Measurements from ENCODE around the gene EMX2.

The EMX2 gene

GRCh38 chr10:117532451-117533107 lies 10.0 kb upstream of the EMX2 start:
- FAIRE-seq = no peak

DNA sequence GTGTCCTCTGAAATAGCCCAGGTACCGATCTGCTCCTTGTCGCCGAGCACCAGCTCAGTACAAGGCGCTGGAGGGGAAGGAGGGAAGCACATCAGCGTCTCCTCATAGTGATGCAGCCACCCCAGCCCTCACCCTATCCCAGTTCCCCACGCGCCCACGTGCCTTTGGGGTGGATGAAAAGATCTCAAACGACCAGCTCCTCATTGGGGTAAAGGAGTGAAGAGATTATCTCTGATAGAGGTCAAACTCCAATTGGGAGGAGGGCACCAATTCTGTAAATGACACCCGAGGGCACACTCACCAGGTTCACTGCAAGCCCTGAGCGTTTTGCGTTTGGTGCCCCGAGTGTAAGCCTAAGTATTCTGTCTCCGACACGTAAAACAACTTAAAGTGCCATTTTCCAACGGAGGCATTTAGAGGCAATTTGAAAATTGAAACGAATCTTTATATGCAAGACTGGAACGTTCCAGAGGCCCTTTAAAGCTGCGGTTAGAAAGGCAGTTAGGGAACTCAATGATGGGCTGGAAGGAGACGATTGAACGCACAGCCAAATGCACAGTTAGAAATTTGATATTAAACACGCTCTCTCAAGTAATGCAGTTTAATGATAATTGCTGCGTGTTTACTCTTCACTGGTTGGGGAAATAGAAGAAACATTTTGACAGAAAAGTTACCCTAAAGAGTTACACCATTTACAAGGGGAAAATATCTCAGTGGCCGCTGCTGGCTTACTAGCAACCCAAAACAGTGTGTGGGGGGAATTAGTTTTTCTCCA lies 8.9 kb upstream of the EMX2 start:
- FAIRE-seq = no peak

DNA sequence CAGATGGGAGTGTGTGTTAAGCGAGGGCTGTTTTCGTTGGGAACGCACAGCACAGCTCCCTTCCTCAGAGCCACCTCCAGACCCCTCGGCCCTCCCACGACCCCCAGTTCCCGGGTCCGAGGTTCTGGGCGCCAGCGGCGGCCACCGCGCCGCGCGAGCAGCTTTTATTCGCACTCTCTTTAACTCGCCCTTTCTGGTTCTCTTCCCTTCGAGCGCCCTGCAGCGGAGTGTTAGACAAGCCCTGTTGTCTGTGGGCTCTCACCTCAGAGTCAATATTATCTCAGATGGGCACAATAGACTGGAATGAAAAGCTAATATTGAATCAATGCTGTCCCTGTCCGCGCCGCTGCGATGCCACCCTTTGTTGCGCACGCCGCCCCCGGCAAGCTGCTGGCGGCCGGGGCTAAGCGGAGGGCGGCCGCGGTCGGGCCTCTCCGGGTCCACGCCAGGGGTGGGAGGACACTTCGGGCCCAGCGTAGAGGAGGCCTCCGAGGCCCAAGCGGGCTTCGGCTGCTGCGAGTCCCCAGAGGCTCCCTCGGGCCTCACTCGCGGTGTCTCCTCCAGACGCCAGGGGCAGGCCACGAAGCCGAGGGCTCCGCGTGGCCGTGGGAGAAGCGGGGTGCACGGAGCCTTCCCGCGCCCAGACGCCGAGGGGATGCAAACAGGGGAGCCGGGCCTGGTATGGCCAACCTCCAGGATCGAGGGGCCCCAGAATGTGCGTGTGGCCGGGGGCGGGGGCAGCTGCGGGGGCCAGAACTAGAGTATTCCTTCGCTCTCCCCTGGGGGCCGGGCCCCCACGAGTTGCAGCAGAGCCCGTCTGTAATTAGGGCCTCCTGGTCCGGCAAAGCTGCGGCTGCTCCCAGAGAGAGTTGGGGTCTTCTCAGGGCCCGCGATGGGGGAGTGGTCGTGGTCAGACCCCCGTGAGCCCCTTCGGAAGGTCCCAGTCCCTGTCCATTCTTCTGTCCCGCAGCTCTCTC lies 7.9 kb upstream of the EMX2 start:
- FAIRE-seq = no peak

DNA sequence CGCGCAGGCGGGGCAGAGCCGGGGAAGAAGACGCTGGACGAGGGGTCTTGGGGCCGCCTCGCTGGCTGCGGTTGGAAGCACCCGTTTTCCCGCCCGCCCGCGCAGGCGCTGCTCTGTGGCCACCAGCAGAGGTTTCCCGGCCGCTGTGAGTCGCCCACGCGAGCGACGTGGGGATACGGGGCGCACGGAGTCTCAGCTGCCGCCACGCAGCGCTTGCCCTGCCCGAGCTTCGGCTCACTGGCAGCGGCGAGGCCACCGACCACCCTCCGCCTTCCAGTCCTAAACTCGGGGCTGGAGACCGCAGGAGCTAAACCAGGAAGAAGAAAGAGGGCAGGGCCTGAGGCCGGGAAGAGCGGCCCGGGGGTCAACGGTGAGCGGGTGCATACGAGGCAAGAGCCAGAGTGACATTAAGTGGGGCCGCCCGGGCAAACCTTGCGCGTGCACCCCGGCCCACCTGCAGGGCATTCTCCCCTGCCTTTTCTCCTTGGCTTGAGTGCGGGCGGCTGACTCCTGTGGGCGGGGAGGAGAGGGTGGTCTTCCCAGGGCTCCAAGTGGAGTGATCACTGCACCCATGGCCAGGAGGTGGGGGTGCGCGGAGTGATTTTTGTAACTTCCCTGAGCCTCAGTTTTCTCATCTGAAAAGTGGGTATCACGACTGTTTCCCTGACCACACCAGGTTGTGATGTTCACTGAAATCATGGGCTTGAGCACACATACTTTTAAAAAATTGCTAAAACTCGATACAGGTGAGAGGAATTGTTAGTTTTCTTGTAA lies 7.1 kb upstream of the EMX2 start:
- FAIRE-seq = no peak

DNA sequence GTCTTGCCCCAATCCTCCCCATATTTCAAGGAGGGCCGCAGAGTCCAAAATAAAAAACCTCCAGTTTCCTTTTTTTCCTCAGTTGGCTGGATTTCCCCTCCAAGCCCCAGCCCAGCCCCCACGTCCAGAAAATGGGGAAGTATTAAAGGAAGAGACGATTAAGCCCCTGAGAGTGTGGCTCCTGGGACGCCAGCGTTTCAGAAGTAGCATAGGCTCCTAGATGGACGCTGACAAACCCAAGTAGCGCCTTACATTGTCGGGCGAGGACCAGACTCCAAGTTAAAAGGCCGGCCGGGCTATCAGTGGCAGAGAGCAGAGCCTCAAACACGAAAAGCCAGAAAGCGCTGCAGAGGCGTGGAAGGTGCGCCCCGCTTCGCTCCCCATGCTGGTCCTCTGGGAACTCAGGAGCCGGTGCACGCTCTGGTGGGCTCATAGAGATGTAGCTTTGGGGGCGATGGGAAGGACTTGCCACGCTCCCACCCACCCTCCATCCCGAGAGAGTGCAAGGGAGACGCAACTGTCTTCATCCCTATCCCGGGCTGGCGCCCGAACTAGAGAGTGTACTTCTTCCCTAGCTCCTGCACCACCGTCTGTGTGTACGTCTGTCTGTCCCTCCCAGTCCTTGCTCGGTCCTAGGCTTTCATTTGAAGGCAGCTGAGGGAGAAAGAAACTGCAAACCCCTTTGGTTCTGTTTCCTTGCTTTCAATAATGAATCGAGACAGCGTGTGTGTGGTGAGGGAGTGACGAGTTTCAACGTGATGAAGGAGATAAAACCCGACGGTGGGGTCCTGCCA lies 6.3 kb upstream of the EMX2 start:
- no peak for FAIRE-seq

DNA sequence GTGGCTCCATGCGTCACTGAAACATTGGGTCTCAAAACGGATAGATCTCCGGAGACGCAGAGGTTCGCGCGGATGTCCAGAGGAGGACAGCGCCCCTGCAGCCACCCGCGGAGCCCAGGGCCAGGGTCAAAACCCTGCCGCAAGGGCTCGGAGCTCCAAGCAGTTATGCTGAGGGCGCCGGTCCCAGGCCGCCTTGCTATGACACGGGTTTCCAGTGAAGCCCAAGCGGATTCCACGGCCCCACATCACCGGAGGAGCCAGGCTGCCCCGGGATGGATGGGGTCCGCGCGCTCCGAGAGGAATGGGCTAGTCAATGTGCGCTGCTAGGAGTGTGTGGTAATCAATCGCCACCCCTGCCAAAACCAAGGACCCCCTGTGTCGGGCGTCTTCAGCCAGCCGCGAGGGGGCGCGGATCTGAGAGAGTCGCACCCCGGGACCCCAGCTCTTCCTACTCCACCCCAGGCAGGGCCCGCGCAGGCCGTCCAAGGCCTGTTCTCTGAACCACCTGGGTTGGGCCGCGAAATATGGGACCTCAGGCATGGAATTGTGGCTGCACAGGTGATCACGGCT lies 5.6 kb upstream of the EMX2 start:
- no peak for FAIRE-seq

- FAIRE-seq = no peak
Measured at GRCh38 chr10:117537436-117537903, 5.1 kb upstream of the EMX2 start.

DNA sequence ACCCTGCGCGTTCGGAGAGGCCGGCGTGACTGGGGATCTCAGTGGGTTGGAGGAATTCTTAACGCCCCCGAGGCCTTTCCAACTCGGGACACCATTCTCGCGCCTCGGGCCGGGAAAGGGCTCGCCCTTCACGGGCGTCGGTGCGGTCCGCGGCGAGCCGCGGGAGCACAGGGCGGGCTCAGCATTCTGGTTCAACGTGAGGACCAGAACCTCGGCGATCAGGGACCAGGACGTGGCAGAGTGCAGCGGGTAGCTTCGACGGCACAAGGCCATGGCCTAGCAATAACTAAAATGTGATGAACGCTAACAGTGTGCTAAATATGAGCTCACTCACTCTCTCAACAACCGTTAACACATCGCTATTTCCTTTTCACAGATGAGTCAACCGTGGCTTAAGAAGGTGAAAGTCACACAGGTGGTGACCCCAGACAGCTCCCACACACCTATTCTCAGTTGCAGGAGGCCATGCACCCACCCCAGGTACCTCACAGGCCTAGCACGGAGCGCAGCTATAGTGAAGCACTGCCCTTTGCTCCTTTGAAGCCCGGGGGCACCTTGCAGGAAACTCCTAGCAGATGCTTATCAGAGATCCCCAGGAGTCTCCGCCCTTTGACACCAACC lies 4.5 kb upstream of the EMX2 start:
- no peak for FAIRE-seq

DNA sequence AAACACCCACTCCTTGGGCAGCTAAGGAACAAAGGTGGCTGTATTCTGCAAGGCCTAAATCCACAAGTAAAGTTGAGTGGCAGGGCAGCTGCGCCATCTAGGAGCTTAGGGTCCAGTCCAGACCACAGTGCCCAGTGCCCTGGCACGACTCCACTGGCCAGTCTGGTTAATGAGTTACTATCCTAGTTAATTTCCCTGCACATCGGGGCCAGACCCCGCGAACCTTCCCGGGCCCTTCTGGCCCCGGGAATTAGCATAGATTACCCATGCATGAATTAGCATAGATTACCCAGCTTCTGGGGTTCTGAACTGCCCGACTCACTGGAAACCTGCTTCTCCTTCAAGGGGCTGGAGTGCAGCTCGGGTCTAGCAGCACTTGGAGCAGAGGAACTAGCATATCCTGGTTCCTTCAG lies 3.2 kb upstream of the EMX2 start:
- no peak for FAIRE-seq

- no peak for FAIRE-seq
Measured at GRCh38 chr10:117539903-117540639, 2.5 kb upstream of the EMX2 start.

- FAIRE-seq = no peak
Measured at GRCh38 chr10:117540640-117541404, 1.7 kb upstream of the EMX2 start.

- no peak for FAIRE-seq
Measured at GRCh38 chr10:117541405-117541908, 1.1 kb upstream of the EMX2 start.

GRCh38 chr10:117541909-117542705 lies 439 bp upstream of the EMX2 start:
- no peak for FAIRE-seq

GRCh38 chr10:117543225-117544003 lies 868 bp downstream of the EMX2 start:
- no peak for FAIRE-seq

DNA sequence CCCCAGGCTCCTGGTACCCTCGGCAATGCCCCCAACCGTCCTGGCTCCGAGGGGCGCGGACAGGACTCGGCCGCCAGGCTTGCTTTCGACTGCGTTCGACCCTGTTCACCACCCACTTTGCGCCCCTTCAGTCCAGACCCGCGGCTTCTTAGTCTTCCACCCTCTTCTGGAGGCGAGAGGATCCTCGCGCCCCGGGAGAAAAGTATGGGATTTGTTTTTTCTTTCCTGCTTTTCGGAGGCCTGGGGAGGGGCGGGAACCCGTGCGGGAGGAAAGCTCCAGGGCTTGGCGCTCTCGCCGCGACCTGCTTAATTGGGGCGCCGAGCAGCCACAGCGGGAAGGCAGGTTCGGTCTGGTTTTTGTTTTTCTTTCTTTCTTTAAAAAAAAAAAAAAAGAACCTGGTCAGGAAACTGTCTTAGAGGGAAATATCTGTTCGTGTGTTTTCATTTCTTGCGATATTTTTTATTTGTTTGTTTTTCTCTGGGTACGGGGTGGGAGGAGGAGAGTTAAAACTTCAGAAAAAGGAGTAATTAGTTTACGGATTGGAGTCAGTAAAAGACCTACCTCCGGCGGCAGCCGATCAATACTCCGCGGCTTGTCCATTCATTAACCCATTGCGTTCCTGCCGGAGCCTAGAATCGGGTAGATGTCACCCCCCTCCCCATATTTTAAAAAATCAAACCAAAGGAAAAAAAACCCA lies 1.6 kb downstream of the EMX2 start:
- FAIRE-seq = no peak

DNA sequence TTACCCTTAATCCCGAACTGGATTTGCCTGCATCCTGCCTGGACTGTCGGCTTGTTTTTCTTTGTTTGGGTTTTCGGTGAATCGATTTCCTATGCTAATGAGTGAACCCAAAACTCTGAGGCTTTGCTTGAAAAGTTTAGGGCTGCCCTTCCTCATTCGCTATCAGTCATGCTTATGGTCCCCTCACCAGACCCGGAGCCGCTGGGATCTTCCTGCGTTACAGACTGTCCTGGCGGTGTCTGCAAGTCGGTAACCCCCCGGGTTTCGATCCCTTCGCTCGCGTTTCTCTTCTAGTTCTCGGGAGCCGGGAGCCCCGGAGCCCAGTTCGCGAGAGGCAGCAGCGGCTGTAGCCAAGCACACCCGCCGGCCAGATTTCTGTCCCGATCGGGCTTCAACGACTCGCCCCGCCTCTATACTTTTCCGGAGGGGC lies 2.2 kb downstream of the EMX2 start:
- no peak for FAIRE-seq

Data from islet of Langerhans (tissue), 1 donor.